Occipital lobe (tissue), 2 donors: ENCODE results near the gene SIGLEC7. TPM values are rescaled to one million over a fixed set of nuclear protein-coding genes. Genes with fewer than 3 reads are reported as not detected.
"Not testable (repeated sequence)": the region's sequence is repeated elsewhere in the genome, so short reads cannot be mapped to it uniquely, and the experiment has no call there.

Experiments
- DNase-seq: peaks from one replicate; lab custom pipeline; 2025; lab: John Stamatoyannopoulos, UW
- total RNA-seq: library from RNA; depleted of rRNA; stranded (reverse); fragments of >200 nt; gene quantifications from one replicate; pipeline ENCODE4 v1.2.3, GENCODE V29; 2014

SIGLEC7 gene
- total RNA-seq, 1 donor from 2014 or later = 0.16 TPM

DNA sequence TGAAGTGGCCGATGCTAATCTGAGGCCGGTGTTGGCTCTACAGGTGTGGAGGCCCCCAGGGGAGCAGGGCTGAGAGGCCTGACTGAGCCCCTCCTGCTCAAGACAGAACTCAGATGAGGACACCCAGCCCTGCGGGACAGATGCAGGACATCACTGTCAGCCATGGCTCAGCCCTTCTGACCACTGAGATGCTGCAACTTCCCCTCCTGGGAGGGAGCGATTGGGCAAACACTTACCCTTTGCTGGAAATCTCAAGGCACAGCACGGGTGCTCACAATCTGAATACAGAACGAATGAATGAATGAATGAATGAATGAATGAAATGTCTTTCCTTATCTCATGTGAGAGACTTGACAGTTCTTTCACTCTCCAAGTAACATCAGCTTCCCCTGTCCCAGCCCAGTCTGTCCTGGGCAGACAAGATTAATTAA, 3.5 kb upstream of the SIGLEC7 start:
- DNase-seq = no peak

DNA sequence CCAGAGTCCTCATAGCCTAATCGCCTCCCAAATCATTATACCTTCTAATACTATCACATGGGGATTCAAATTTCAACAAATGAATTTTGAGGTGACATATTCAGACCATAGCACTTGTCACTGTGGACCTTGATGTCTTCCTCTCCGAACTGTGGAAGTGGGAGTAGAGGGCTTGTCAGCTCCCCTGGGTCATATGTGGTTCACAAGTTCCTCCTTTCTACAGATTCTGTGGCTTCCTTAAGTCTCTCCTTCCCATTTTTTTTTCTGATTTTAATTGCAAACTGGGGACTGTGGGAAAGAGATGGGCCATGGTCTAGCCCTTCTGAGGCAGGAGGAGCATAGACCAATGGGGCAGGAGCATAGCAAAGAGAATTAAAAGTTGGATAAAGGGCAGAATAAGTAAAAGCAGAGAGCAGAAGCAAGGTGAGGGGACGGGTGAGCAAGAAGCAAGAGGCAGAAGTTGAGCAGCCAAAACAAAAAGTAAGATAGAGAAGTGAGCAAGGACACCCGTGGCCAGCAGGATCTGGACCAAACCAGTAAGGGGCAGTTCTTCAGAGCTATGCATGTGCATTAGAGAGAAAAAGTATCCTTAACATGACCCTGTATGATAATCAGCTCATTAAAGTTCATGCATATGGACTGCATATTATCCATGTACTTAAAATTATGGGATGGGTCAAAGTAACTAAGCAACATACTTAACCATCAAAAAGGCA, 2.6 kb upstream of the SIGLEC7 start:
- DNase-seq = no peak

DNA sequence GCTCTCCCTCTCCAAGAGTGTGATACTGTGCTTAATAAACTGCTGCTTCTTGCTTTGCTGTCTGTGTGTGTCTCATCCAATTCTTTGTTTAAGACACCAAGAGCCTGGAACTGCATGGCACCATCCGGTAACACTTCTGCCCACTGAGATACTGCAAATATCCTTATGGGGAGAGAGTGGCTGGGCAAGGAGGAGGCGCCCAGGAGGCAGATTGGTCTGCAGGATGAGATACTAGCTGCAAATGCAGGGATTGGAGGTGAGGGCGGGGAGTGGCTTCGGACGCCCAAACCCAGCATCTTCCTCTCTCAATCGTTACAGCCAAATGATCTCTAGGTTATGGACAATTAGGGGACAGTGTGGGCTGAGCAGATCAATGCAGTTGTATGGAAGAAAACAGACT, 1.7 kb upstream of the SIGLEC7 start:
- DNase-seq = no peak

DNA sequence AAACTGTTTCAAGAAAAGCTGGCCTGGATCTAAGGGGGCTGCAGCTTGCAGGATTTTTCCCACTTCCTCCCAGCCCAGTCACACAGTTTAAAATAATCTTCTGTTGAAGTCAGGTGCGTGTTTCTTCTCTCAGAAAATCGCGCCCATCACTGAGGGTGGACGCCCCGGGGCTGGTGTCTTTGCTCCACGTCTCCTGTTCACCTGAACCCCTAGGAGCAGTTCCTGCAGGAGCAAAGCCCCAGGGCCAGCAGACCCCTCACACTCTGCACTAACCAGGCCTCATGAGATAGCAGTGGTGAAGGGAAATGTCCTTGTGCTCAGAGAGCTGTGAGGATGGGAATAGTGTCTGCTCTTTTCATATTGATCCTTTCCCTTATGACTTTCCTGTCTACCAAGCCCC, 920 bp upstream of the SIGLEC7 start:
- DNase-seq = no peak

DNA sequence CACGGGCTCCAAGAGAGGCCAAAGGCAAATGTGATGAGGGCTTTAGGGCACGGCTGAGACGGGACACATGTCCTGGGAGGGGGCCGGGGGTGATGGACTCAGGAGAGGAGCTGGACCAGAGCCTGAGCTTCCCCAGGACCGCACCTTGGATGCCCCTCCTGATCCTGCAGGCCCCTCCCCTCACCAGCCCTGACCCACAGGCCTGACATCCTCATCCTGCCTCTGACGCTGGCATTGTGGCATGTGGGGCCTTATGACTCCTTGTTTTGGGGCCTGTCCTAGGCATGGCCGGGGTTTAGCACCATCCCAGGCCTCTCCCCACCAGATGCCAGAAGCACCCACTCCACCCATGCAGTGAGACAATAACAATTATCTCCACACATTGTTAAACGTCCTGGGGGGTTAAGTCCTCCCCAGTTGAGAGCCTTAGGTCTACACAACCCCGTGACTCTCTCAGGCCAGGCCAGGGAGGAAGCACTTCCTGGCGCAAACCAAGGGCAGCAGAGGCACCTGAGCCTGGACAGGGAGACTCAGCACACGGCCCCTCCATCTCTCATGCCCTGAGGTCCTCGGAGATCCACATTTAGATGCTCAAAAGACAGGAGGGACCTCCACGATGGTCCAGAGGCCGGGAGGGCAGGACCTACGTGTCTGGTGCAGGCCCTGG, 841 bp downstream of the SIGLEC7 start:
- DNase-seq = not testable (repeated sequence)

DNA sequence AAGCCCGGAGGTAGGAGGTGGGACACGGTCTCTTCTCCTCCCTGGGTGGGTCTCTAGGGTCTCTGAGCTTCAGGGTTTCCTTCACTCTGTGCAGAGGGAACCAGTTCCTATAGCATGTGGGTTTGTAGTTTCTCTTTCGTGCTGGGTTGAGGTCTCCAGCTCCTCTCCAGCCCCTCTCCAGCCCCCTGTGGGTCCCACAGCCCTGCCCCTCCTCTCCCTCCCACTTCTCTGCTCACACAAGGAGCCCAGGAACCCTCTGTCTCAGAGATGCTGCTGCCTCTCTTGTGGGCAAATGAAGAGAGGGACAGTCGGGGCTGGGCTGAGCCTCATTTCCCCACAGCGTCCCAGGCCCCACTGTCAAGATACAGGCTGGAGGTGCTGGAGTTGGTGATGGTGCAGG, 1.4 kb downstream of the SIGLEC7 start:
- DNase-seq = no peak

DNA sequence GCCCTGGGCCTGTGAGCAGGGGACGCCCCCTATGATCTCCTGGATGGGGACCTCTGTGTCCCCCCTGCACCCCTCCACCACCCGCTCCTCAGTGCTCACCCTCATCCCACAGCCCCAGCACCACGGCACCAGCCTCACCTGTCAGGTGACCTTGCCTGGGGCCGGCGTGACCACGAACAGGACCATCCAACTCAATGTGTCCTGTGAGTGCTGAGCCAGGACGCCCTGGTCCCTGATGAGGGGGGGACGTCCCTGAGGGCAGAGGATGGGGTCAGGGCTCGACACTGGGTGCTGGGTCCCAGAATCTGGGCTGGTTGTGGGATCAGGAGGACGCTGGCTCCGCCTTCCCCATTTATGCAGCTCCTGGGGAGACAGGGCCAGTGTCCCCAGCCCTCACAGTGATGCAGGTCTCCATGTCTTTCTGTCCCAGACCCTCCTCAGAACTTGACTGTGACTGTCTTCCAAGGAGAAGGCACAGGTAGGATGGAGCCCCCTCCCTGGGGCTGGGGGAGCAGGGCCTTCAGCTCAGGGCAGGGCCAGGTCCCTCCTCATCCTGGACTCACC, 2.5 kb downstream of the SIGLEC7 start:
- DNase-seq = no peak

DNA sequence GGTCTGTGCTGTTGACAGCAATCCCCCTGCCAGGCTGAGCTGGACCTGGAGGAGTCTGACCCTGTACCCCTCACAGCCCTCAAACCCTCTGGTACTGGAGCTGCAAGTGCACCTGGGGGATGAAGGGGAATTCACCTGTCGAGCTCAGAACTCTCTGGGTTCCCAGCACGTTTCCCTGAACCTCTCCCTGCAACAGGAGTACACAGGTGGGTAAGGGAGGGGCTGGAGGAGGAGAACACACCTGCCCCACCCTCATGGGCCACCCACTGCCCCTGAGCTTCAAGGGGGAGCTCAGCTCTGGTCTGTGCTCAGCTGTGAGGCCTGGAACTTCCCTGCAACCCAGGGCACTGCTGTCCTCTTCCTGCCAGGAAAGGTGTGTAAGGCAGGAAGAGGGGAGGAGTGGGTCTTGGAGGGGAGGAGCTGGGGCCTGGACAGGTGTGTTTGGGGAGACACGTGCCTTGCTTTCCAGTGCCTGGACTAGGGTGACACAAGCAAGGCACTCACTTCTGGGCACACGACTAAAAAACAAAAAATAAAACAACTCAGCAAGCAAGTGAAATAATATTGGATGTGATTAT, 3.9 kb downstream of the SIGLEC7 start:
- DNase-seq = no peak

DNA sequence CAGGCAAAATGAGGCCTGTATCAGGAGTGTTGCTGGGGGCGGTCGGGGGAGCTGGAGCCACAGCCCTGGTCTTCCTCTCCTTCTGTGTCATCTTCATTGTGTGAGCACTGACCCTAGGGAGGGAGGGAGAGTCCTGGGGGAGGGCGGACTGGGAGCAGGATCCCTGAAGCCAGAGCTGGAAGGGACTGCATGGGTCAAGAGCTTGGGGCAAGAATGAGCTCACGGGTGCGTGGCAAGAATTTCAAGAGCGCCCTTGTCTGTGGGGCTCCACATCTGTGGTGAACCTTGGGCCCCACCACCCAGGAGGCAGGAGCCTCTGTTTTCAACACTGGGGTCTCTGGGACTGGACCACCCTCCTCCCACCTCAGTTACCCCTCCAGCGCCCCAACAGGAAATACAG, 4.7 kb downstream of the SIGLEC7 start:
- DNase-seq = no peak

DNA sequence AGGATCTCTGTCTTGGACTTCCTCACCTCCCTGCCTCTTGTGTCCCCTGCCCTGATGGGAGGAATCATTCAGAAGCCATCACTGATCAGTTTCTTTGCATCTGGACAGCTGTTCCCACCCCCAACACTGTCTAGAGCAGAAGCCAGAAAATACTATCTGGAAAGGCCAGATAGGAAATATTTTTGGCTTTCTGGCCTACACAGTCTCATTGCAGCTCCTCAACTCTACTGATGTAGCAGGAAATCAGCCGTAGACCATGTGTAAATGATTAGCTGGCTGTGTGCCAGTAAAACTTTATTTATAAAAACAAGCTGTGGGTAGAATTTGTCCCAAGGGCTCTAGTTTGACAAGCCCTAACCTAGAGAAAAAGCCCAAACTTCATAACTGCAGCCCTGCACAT, 5.6 kb downstream of the SIGLEC7 start:
- DNase-seq = no peak

DNA sequence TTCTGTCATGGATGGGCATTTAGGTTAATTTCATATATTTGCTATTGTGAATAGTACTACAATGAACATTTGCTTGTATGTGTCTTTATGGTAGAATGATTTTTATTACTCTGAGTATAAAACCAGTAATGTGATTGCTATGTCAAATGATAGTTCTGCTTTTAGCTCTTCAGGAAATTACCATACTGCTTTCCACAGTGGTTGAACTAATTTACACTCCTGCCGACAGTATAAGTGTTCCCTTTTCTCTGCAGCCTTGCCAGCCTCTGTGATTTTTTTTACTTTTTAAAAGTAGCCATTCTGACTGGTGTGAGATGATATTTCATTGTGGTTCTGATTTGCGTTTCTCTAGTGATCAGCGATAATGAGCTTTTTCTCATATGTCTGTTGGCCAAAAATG, 6.5 kb downstream of the SIGLEC7 start:
- DNase-seq = no peak

DNA sequence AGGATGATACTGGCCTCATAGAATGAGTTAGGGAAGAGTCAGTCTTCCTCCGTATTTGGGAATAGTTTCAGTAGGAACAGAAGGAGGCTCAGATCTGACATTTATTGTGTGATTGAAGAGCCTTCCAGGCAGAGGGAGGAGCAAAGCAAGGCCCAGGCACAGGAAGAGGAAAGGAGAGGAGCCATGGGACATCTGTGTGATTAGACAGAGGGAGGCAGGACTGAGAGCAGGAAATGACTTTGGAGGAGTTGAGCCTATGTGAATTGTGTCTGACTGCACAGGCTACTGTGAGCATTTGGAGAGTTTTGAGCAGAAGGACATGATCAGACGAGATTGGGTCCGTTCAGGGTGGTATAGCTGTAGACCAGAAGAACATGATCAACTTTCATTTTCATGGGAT, 8.5 kb downstream of the SIGLEC7 start:
- DNase-seq = no peak

DNA sequence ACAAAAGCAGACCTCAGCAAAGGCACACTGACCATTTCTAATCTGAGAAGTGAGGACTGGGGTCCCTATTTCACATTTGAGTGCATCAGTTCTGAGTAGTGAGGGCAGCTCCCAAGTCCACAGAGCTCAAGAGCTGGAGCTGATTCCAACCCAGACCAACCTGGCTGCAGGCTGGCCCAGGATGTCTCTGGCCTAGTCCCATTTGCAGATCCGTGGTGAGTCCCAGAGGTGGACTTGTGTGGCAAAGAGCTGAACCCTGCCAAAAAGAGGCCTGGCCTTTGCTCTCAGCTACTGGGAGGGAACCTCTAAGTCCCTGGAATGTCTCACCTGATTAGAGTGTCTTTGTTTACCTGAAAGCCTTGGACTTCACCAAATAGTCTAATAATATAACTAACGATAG, 14.6 kb downstream of the SIGLEC7 start:
- no peak for DNase-seq

DNA sequence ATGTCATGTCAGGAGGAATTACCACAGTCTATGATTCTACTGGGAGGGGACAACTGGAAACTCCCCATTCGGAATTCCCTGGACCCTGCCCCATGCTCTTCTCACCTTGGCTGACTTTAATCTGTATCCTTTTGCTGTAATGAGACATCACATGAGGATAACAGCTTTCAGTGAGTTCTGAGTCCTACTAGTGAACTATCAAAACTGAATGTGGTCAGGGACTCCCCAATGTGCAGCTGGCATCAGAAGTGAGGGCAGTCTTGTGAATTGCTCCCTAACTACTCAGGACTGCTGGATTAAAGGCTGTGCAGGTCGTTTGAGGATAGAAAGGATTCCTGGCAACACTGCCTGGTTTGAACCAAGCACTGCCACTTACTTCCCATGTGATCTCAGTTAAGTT, 15.2 kb downstream of the SIGLEC7 start:
- no peak for DNase-seq

DNA sequence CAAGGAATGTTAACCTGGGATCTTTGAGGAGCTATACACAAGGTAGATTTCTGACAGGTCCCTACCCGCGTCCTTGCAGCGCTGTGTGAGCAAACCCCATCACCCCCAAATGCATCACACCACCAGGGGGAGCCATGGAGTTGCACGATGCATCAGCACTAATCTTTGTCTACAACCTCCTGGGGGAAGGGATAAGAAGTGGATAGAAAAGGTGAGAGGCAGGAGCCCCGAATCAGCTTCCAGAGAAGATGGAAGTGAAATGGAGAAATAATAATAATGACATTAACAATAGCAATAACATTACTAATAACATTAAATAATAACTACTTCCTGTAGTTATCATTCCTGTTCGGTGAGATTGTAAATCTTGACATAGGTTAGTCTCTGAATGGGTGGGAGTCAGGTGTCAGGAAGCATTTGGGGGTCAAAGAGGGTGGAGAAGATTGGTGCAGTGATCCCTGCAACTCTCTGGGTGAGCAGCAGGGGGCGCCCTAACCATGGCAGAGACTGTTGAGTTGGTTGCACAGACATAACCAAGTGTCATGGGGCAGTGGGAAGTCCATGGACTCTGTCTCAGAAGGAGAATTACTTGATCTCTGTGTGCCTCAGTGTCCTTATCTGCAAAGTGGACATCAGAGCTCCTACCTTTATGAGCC, 16.5 kb downstream of the SIGLEC7 start:
- no peak for DNase-seq

DNA sequence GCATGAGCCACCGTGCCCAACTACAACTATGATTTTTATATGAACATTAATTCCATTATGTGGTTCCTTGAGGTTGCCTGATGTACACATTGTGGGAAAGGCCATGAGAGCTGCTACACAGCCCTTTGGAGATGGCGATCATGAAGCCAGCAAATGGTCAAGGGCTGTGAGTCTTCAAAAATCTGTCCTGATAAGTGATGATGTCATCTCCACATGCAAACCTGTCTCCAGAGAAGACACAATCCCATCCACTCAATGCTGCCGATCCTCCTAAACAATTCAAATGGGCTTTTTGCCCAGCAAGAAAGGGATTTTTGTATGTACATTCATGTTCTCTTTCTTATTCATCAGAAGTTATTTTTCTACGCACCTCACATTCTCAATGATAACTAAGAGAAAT, 17.6 kb downstream of the SIGLEC7 start:
- no peak for DNase-seq

DNA sequence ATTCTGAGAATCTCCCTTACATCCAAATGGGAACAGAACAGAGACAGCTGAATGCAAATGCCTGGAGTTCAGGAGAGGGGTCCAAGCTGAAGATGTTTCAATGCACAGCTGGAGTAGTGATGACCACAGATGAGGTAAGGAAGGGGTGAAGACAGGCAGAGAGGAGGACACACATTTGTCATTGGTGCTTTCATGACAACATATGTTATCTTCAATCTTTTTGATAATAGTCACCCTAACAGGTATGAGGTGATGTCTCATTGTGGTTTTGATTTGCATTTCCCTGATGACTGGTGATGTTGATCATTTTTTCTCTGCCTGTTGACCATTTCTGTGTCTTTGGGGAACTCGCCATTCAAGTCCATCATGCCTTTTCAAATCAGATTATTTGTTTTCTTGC, 19.2 kb downstream of the SIGLEC7 start:
- no peak for DNase-seq

DNA sequence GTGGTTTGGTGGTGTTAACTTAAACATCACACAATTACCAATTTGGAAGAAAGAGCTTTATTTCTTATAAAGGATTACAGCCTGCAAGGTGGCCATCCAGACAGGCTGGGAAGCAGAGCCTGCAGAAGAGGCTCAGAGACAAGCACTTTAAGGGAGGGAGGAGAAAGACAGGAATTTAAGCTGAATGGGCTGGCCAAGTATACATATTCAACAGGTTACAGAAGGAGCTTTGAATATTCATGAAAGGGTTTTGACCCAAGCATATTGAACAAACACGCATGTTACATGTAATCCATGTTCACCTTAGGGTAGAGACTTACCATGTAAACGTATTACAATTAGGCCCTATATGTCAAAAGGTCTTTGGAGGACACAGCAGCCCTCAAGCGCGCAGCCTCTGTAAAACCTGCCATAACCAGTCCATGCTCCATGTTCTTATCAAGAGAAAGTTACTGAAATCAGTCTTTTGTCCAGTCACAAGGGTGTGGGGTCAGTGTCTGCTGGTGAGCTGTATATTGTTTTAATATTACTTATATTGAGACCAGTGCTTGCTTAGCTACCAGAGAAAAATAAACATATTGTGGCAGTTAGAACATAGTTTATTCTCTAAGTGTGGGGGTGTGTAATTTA, 19.9 kb downstream of the SIGLEC7 start:
- DNase-seq = no peak

DNA sequence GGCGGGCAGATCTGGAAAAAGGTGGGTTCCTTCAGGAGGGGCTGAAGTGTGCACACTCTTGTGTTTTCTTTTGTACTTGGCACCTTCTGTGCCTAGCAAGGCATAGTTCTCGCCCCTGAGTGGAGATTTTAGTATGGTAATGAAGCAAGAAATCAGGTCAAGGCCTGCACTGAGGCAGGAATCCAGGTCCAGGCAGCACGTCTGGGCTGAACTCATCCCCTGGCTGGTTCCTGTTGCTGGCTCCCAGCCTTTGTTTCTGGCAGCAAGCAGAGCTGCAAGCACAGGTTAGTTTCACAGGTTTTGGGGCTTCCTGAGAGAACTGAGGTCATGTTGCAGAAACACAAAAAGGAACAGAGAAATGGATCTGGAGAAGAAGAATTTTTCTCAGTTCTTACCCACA, 21.2 kb downstream of the SIGLEC7 start:
- DNase-seq = no peak

DNA sequence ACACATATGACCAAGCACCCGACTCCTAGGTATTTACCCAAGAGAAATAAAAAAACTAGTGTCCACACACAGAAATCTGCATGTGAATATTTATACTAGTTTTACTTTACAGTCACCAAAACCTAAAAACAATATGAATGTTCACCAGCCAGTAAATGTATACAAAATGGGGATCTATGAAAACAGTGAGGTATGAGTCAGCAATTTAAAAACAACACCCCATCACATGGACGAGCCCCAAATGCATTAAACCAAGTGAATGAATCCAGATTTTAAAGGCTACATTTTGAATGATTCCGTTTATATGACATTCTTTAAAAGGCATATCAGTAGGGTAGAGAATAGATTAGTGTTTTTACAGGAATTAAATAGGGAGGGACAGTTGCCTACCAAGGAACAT, 22.1 kb downstream of the SIGLEC7 start:
- DNase-seq = no peak

DNA sequence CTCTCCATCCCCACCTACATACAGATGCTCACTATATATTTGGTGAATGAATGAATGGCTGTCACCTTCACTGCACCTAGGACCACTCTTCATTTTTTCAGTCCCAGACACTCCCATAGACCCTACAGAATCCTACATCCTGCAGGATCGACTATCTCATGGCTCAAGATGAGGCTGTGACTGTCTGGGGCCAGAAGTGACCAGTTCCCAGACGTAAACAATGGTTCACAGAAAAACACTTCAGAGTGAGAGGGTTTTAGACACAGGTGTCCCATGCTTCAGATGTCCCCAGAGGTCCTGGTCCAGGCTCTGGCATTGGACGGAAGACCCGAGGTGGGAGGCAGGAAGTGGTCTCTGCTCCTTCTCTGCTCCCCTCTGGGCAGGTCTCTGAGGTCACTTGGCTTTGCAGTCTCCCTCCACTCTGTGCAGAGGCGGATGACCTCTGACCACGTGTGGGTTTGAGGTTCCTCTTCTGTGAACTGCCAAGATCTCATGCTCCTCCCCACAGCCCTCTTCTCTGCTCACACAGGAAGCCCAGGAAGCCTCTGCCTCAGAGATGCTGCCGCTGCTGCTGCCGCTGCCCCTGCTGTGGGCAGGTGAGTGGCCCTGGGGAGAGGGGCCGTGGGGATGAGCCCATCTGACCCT, 24.9 kb downstream of the SIGLEC7 start:
- DNase-seq = no peak
